Dedifferentiated amniotic fluid mesenchymal stem cell (primary cell): Measurements from ENCODE around the gene MRGPRG.

Experiments used
- DNase-seq: peaks from one replicate; pipeline ENCODE4 v3.0.0-alpha.2; 2016; ENCODE audit errors: extremely low spot score

MRGPRG gene

DNA sequence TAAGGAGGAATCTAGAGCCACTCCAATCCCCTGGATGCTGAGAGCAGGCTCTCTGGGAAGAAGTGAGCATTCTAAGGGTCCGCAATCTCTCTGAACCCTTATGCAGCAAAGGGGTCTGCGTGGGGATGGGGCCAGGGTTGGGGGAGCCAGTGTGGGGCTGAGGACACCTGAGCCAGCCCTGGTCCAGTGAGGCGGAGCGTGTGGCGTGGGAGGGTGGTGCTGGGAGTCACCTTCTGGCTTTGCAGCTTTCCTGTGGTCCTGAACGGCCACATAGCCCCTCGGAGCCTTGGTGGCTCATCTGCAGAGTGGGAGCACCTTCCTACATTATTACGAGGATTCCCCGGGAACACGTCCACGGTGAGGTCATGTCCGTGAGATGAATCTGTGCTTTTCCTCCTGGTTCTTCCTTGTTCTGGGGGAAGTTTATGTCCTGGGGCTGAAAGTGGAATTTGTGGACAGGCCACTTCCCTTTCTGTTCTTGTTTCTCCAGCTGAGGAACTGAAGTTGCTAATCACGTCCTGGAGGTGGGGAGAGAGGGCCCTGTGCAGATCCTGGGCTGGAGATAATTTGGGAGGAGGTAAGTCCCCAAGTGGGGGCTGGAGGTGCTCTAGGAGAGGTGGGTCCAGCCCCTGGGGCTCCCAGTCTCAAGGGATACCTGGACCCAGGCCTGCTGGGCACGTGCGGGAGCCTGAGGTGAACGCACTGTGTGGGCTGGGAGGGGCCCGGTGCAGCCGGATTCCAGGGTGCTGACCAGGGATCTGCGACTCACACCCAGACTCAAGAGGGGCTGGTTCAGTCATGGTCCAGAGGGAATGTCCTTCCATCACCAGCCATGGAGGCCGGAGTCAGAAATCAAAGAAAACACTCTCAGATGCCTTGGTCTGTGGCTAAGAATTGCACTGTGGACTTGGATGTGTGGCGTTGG, 7.5 kb upstream of the MRGPRG start:
- no peak for DNase-seq

DNA sequence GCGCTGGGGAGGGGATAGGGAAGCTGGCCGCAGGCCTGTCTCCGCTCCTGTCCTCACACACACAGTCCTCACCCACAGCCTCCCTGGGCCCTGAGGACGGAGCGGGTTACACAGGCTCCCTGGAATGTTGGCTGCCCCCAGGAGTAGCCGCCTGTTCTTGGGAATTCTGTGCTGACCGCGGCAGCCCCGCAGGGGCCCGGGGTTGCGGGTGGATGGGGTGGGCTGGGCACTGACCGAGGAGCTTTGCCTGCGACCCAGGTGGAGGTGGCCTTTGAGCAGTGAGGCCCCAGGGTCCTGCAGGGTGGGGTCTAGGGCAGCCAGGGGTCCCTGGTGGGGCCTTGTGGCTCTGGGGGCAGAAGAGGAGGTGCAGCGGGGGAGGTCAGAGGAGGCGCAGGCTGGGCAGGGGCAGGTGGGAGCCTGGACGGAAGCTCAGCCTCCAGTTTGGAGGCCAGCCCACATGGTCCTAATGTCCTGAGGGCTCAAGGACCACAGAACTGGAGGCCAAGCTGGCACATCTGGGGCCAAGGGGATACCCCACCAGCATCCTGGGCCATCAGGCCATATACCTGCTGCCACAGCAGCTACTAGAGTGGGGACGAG, 6.6 kb upstream of the MRGPRG start:
- DNase-seq = no peak

DNA sequence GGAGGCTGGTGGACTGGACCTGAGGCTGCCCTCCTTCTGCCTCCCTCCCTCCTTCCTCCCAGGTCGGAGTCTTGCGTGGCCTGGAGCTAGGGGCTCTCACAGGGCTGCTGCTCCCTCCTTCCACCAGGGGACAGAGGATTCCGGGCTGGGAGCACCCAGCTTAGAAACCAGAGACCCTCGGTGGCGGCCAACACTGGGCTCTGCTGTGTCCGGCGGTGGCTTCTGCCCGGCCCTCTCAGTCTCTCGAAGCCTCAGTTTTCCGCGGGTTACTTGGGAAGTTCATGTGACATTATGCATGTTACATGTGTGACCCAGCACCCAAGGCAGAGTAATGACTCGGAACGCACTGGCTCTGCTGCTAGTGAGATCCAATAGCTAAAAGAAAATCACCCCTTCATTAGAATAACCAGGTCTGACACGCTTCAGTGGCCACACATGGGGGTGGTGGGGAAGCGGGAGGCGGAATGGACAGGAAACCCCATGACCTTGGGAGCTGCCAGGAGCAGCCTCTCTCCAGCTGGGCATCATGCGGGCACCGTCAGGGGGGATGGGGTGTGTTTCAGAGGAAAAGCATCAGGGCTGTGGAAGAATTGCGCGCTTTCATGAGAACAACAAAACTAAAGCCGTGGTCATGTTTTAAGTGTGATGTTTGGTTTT, 5.9 kb upstream of the MRGPRG start:
- DNase-seq = no peak

DNA sequence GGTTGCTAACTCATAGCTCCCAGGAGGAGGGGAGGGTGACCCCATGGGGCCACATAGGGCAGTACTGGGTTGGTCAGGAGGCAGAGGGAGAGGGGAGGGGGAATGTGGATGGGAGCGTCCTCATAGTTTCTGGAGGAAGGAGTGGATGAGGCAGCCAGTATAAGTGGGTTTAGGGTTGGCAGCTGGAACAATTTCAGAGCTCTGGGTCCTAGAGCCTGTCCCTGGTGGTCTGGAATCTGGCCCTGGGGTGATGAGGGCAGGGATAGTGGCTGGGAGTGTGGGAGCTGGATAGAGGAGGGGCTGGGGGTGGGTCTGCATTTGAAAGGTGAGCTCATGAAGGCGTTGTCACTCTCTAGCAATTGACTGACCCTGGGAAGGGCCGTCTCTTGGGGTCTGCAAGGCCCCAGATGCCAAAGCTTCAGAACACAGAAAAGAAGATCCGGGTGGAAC, 5.3 kb upstream of the MRGPRG start:
- DNase-seq = no peak

DNA sequence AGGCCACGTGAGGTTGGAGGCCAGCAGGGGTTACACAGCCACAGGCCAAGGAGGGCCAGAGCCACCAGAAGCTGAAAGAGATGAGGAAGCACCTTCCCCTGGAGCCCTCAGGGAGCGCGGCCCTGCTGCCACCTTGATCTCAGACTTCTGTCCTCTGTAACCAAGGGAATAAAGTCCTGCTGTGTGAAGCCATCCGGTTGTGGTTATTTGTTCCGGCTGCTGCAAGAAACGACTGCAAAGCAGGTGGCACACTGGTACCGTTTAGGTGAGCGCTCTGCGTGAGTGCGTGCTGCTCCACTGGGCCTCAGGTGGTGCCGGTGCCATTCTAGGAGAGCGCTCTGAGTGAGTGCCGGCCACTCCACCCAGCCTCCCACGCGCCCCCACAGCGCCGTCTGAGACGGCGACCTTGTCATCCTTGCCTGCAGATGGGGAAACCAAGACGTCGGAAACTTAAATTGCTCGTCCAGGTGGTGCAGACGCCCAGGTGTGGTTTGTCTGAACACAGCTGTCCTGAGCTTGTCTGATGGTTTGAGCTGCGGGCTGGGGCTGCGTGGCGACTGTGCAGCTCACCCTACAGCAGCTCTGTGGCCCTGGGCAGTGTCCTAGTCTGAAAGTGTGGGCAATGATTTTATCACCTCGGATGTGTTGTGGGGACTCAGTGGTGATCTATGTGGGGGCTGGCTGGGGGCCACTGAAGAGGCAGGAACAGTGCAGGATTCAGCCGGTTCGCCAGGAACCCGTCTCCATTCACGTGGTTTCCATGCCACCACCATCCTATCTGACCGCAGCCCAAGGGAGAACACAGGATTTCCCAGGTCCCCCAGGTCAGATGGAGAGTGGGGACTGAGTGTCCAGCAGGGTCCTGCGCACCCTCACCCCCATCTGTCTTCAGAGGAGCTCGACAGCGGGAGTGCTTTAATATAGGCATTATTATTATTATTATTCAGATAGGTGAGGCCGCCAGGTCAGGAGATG, 4.6 kb upstream of the MRGPRG start:
- DNase-seq = no peak

DNA sequence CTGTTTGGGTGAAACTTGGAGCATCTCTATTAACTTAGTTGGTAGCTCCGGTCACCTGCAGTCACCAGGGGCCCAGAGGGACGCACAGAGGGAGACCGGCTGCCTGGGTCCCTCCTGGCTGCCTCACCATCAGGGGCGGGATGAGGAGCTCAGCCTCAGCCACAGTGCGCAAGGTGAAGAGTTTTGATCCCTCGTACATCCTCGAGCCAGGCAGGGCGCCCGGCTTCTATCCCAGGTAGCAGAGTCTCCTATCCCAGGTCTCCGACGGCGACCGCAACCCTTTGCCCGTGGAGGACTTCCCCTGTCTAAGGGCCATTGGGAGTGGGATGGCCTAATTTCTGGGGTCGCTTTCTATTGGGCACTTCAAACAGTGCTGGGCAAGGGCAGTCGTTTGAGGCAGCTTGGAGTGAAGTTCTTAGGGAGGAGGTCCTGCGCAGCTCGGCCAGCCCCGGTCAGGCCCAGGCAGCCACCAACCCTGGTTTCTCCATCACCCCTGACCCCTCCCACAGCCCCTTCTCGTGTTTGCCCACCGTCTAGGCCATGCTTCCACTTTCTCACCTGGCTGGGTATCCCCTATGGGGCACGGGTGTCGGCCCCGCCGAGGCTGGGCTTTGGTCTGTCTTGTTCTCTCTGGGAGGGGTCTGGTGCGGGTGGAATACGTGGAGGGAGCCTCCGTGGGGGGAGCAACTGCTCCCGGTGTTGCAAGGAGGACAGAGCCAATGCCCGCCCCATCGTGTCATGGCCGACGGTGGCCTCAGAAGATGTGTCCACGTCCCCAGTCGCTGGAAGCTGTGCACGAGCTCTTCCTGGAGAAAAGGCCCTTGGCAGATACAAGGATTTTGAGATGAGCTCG, 3.6 kb upstream of the MRGPRG start:
- DNase-seq = no peak

DNA sequence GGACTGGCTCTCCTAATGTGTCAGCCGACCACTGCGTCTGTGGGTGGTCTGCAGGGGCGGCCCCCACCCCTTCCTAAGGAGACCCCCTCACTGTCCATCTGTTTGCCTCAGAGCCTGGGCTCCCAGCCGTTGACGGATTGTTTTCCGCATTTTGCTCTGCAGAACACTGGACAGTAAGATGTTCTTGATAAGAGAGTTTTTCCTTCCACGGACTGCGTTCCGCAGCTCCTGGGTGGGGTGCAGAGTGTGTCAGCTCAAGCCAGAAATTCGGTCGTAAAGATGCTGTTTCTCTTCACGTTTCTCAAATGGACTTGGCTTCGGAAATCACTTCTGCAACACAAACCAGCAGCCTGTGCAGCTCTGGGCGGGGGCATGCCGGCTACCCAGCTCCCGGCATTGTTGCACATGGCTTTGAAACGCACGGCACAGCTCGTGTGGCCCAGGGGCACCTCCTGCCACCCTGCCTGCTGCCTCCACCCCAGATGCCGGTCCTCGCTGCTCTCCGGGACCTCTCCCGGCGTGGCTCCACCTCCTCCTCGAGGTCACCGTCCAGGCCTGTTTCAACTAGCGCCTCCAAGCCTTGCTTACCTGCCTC, 2.9 kb upstream of the MRGPRG start:
- no peak for DNase-seq

DNA sequence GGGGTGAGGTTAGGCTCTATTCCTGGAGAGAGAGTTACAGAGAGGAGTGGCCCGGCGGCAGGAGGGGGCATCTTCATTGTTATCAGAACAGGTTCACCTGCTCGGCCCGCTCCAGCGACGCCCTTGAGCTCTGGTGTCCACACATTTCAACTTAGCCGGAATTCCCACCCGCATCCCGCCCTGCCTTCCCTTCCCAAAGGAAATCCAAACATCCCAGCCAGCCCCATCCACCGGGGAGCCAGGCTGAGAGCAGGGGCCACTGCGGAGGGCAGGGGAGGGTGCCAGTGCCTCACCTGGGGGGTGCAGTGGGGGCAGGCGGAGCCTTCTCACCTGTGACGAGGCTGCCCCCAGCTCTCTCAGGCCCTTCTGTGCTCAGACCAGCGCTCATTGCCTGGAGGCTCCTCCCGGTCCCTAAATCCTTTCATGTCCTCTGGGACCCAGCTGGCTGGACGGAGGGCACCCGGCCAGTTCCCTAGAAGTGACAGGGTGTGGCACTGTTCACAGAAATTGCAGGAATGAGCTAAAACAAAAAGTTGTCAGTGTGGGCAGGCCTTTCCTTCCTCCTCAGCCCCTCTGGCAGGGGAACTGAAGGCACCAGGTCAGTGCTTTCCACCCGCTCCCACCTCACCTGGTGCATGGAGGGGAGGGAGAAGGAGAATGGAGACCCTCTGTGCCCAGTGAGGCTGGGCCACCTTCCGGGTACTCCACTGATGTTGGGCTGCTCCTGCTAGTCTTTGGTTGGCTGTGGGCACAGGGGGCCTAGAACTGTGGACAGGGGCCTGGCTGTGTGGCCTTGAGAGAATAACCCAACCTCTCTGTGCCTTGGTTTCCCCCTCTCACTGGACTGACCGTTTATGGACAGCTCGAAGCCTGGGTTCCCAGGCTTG, 2.2 kb upstream of the MRGPRG start:
- DNase-seq = no peak

DNA sequence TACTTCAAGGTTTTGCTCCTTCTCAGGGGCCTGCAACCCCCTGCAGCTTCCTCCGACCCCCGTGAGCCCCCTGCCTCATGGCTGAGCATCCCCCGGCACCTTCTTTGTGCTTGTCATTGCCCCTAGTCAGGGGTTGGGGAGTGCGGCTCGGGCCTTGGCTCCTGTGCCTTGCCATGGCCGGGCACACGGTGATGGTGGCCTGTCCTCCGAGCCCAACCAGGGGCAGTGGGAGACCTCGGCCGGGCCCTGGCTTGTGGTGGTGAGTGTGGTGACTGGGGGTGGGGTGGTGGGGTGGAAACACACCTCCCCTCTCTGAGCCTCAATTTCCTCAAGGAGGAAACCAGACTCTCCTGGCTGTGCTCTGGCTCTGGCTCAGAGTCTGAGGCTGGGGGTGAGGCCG, 1.5 kb upstream of the MRGPRG start:
- no peak for DNase-seq

DNA sequence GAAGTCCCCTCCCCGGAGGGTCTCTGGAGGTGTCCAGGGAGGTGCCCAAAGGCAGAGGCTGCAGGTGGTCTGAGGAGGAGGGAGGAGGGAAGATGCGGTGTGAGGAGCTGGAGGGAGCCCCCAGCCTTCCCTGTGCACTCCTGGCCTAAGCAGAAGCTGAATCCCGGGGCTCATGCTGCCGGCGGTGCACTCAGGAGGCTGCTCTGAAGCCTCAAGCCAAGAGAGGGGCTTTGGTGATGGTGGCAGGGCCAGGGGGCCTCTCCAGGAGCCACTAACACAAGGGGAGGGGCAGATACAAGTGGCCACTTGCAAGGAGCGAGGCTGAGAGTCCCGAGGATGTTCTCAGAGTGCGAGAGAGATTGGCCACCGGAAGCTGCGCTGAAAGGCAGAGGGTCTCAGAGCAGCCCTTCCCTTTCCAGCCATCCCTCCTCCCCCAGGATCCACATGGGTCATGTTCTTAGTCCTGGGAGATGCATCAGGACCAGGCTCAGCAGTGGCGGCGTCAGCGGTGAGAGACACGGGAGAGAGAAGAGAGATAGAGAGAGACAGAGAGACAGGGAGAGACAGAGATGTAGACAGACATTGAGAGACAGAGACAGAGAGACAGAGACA, 774 bp upstream of the MRGPRG start:
- DNase-seq = no peak

DNA sequence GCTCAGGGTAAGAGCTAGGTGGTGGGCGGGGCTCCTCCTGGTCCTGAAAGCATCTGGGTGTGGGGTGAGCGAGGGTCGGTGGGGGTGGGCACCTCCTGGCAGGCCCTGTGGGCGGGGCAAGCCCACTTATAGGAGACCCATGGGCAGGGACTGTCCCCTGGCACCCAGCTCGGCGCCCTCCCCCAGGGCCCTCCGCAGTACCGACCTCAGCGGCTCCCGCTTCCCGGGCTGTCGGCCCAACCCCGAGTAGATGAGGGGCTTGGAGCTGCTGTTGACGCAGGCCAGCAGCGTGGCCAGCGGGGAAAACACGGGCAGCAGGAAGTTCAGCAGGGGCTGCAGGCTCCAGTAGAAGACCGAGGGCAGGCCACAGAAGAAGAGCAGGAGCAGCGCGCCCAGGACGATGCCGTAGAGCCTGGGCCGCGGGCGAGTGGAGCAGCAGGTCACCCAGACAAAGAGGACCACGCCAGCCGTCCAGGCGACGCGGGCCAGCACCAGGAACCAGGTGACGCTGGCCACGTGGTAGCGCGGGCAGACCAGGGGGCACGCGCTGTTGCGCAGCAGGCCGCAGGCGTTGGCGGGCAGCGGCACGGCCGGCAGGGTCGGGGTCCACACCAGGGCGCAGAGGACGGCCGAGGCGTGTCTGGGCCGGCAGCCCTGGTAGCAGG, 663 bp downstream of the MRGPRG start:
- DNase-seq = no peak

DNA sequence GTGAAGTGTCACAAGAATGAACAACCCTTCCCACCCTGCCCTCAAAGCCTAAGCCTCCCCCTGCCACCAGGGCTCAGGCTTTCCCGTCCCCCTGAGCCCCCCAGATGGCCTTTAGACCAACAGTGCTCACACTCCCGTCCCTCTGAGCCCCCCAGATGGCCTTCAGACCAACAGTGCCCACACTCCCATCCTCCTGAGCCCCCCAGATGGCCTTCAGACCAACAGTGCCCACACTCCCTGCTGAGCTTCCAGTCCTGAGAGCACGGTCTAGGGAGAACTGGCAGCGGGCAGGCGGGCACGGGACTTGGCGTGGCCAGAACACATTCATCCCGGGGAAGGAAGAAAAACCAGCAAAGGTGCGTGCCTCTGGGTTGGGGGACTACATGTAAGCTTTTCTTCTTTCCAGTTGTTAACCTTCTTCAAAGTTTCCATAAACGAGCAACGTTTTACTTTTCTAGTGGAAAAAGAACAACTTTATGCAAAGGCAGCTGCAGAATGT, 2.5 kb downstream of the MRGPRG start:
- no peak for DNase-seq

DNA sequence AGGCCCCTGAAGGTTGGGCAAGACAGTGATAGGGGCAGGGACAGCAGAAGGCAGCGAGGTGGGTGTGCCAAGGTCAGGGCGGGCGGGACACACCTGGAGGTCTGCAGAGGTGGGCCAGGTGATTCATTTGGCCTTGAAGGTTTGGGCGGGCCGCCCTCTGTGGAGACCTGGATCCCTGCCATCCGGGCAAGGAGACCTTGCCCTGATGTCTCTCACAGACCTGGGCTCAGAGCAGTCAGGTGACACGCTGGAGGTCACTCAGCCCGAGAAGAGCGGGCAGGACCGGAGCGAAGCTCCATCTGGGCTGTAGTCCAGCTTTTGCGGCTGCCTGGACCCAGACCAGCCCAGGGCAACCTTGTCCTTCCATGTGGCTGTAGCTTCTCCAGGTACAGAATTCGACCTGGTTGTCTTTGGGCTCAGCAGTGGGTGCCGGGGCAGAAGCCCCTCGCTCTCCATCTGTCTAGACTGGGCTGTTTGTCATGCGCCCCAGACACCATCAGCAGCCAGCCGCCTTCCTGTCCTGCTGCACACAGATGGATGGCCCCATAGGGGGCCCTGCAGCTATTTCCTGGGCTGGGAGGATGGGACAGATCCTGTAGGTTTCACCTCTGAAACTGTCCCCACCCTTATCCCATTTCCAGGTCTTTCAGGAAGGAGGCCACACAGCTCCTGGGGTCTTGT, 3.1 kb downstream of the MRGPRG start:
- no peak for DNase-seq

DNA sequence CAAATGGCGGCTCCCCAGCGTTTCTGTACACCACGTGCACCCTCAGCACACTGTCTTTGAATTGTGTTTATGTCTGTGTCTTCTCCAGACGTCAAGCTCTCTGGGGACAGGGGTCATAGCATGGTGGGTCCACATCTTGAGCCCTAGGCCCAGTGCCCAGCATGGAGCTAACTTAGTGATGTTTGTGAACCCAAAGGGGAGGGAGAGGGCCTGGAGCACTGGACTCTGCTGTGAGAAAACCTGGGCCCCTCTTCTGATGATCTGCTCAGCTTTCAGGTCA, 4.3 kb downstream of the MRGPRG start:
- DNase-seq = no peak

DNA sequence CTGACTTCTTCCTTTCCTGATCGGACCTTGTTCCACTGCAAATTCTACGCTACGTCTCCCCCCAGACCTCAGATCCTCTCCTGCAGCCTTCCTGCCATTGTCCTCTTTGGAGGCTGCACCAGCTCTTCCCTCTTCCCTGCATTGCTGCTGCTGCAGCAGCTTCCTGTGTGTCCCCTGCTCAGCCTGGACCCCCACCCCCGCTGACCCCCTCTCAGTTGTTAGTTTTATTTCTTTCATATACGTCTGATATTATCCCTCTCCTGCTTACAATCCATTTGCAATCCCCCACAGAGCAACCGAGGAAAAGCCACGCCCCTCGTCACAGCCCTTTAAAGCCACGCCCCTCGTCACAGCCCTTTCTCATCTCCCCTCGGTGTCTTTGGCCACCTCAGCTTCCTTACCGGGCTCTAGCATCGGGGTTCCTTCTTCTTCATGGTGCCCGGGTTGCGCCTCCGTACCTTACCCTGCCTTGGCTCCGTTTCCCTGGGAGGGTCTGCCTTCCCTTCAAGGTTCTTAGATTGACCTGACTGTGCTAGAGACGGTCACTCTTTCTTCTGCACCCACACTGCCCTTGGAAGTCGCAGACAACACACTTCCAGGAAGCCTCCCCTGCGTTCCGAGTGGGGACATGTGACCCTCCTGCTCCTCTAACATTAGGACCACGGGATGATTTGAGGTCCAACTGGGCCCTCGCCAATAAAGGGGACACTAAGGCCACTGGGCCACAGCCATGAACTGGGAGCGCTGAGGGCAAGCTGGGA, 4.8 kb downstream of the MRGPRG start:
- no peak for DNase-seq

DNA sequence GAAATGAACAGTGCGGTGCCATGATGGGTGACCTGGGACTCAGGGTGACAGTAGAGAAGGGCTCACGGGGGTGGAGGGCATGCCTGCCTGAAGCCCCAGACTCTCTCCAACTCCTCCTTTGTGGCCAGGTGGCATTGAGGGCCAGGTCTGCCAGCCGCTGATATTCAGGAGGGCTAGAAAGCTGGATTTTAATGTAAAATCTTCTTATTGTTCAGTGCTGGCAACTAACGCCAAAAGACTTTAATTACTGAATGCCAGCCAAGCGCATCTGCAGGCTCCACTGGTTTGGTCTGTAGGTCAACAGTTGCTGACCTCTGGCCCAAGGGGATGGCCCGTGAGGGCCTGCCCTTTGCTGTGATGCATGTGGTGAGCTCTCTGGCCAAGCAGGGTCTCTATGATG, 10.3 kb downstream of the MRGPRG start:
- no peak for DNase-seq
